ENCODE data around the gene SPRYD3.

SPRYD3 gene

GRCh38 chr12:53073881-53074280 is 5.3 kb downstream of the SPRYD3 start:
- H3K27me3 Mint-ChIP-seq = no peaks in the 10 kb centered on the region
- H3K36me3 Mint-ChIP-seq = peaks cover 52% of the 10 kb centered on the region
- peaks cover 42% of the 10 kb centered on the region for H3K4me1 Mint-ChIP-seq

GRCh38 chr12:53071591-53072551 is 7.3 kb downstream of the SPRYD3 start:
- no peaks in the 10 kb centered on the region for H3K27me3 Mint-ChIP-seq
- H3K27ac Mint-ChIP-seq = no peak overlapping the region
- H3K9me3 Mint-ChIP-seq = no peaks in the 10 kb centered on the region
- H3K36me3 Mint-ChIP-seq = peaks cover 61% of the 10 kb centered on the region
- H3K4me3 Mint-ChIP-seq = no peak overlapping the region
- ATAC-seq = no peak
- H3K4me1 Mint-ChIP-seq = peaks cover 34% of the 10 kb centered on the region

More at GRCh38 chr12:53073881-53074280, 5.3 kb downstream of the SPRYD3 start:
- no peak for ATAC-seq
- Mint-ChIP-seq H3K27ac (peak overlapping the region; percentile 12), H3K4me3 (no peak overlapping the region), H3K9me3 (no peaks in the 10 kb centered on the region)

GRCh38 chr12:53070877-53071492 is 8.2 kb downstream of the SPRYD3 start:
- H3K4me1 Mint-ChIP-seq = peaks cover 35% of the 10 kb centered on the region
- ATAC-seq = no peak
- peaks cover 67% of the 10 kb centered on the region for H3K36me3 Mint-ChIP-seq
- no peak overlapping the region for H3K27ac Mint-ChIP-seq
- H3K4me3 Mint-ChIP-seq = no peak overlapping the region
- no peaks in the 10 kb centered on the region for H3K27me3 Mint-ChIP-seq
- no peaks in the 10 kb centered on the region for H3K9me3 Mint-ChIP-seq

GRCh38 chr12:53069621-53070410 is 9.4 kb downstream of the SPRYD3 start:
- Mint-ChIP-seq H3K27me3 (no peaks in the 10 kb centered on the region), H3K27ac (no peak overlapping the region), H3K4me3 (no peak overlapping the region), H3K4me1 (peaks cover 37% of the 10 kb centered on the region), H3K36me3 (peaks cover 67% of the 10 kb centered on the region), H3K9me3 (no peaks in the 10 kb centered on the region)
- no peak for ATAC-seq

DNA sequence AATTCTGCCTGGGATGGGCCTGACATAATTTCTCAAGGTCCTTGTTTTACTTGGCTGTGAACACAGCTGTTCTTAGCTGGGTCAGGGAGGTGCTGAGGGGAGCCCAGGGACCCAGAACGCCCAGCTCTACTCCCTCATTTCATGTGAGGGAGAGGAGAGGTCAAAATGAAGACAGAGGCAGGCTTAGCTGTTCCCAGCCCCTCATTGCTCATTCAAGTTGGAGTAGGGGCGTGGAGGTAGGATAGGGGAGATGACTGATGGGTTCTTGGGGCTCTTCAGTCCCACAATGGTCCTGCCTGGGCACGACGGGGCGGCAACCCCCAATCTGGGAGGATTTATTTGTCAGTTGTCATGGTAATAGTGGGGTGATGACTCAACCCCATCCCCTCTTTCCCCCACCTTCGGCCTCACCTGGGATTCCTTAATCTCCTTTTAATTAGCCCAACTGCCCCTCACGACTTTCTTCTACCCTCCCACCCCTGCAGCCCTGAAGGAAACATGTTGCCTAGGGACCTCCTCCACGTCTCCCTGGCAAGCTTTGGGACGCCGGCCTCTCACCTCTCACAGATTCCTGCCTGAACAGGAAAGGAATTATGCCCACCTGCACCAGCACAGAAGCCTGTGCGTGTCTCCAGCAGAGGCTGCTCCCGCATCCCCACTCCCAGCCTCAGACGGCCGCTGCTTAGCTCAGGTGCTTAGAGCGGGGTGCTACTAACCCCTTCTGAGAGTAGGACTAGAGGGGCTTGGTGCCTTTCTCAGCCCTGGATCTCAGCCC is 10.2 kb downstream of the SPRYD3 start:
- ATAC-seq = no peak
- no peak overlapping the region for H3K4me3 Mint-ChIP-seq
- no peaks in the 10 kb centered on the region for H3K27me3 Mint-ChIP-seq
- H3K9me3 Mint-ChIP-seq = no peaks in the 10 kb centered on the region
- H3K27ac Mint-ChIP-seq = no peak overlapping the region
- H3K4me1 Mint-ChIP-seq = peaks cover 29% of the 10 kb centered on the region
- H3K36me3 Mint-ChIP-seq = peaks cover 63% of the 10 kb centered on the region

DNA sequence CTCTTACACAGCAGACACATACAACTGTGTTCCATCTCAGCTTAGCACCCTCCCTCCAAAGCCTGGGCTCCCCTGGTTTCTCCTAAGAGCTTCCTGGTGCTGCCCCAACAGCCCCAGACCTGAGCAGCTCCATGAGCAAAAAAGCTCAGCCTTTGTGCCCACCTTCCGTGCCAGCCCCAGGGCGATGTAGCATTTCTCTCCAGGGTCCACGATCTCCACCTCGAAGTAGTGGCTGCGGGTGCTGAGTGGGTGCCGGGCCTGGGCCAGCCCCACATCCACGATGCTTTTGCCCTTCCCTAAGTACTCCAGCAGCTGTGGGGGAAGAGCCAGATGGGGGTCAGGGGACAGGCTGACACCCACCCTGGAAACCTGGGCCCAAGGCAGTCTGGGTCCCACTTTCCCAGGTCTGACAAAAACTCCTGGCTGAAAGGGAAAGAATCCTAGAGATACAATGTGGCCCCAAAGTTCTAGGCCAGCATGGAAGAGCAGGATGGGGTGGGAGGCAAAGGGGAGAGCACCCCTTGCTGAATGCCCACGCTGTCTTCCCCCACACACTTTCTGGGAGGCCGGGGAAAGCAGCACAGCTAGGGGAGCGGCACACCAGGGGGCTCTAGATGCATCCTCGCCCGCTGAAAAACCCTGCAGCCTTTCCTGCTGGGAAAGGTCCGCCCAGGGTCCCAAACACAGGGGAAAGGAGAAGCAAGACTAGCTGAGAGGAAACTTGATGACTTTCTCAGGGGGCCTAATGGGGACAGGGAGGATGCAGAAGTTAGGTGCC is 11.0 kb downstream of the SPRYD3 start:
- Mint-ChIP-seq H3K4me3 (no peak overlapping the region), H3K4me1 (peaks cover 24% of the 10 kb centered on the region), H3K9me3 (no peaks in the 10 kb centered on the region), H3K27me3 (no peaks in the 10 kb centered on the region), H3K36me3 (peaks cover 64% of the 10 kb centered on the region), H3K27ac (no peak overlapping the region)
- ATAC-seq = no peak

DNA sequence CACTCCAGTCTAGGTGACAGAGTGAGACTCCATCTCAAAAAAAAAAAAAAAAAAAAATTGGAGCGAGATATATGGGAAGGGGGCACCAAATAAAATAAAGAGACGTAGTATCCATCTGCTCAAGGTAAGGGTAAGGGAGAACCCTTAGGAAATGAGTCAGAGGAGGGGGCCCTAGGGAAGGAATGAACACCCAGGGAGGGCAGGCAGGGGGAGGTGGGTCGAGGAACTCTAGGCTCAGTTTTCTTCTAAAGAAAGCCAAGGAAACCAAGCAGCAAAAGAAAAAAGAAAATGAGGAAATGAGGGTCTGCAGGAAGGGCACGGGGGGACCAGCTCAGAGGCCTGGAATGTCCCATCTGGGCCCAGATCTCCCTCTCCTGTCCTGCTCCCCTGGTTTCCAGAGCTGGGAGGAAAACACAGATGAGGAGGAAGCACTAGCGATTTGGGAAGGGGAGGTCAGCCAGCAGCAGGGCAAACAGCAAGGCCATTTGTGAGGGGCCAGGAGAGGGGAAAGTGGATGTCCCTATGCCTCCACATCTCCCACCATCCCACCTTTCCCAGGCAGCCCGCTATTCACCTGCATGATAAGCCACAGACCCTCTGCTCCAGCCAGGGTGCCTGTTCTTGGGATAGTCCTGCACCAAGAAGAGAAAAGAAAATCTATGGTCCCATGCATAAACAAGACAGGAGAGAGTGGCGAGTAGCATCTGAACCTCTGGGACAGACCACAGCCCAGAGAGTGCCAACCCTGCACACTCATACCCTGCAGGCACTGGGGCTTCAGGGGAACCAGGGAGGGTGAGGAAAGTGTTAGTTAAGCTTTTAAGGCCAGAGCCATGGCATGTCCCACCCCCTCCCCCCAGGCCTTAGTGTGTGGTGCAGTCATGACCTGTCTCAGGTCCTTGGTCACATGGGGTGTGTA is 11.9 kb downstream of the SPRYD3 start:
- H3K36me3 Mint-ChIP-seq = peaks cover 59% of the 10 kb centered on the region
- peaks cover 17% of the 10 kb centered on the region for H3K4me1 Mint-ChIP-seq
- H3K27ac Mint-ChIP-seq = peak overlapping the region; percentile 40
- no peaks in the 10 kb centered on the region for H3K9me3 Mint-ChIP-seq
- no peaks in the 10 kb centered on the region for H3K27me3 Mint-ChIP-seq
- ATAC-seq = no peak
- H3K4me3 Mint-ChIP-seq = no peak overlapping the region

DNA sequence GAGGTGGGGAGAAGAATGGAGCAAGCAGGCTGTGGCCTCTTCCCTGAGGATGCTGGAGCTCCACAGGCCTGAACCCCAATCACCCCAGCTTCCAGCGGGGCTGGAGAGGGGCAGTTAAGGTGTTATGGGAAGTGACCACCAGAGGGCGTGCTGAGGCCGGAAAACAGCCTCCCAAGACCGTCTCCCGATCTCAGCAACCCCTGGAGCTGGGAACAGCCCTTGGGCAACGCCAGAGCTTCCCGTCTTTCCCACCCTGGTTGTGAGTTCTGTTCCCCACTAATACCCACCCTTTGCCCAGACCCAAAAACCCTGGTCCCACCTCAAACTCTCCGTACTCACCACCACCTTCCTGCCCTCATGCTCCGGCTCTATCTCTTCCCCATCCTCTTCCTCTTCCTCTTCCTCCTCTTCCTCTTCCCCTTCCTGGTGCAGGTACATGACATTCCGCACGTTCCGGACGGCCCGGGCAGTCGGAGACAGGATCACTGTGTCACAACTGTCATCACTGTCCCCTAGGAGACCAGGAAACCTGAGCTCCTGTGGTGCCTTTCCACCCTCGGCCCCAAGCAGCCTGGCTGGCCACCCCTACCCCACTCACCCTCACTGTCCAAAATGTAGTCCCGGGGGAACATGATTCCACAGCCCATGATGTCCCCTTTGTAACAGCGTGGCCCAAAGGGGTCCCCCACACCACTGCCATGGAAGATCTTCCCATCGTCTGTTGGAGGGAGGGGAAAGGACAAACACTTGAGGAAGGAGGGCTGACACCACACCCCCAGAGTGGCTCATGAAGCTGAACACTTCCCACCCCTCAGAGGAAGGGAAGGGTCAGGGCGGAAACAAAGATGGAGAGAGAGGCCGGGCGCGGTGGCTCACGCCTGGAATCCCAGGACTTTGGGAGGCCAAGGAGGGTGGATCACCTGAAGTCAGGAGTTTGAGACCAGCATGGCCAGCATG is 12.9 kb downstream of the SPRYD3 start:
- H3K36me3 Mint-ChIP-seq = peaks cover 49% of the 10 kb centered on the region
- no peak overlapping the region for H3K27ac Mint-ChIP-seq

GRCh38 chr12:53065470-53065869 is 13.7 kb downstream of the SPRYD3 start:
- no peak overlapping the region for H3K27ac Mint-ChIP-seq
- peaks cover 10% of the 10 kb centered on the region for H3K4me1 Mint-ChIP-seq
- H3K36me3 Mint-ChIP-seq = peaks cover 43% of the 10 kb centered on the region
- H3K4me3 Mint-ChIP-seq = no peak overlapping the region
- no peaks in the 10 kb centered on the region for H3K27me3 Mint-ChIP-seq
- no peak for ATAC-seq
- H3K9me3 Mint-ChIP-seq = no peaks in the 10 kb centered on the region

More for the DNA sequence above, 12.9 kb downstream of the SPRYD3 start:
- Mint-ChIP-seq H3K4me3 (no peak overlapping the region), H3K9me3 (no peaks in the 10 kb centered on the region), H3K27me3 (no peaks in the 10 kb centered on the region), H3K4me1 (peaks cover 10% of the 10 kb centered on the region)
- ATAC-seq = no peak

- H3K27ac Mint-ChIP-seq = no peak overlapping the region
- peaks cover 10% of the 10 kb centered on the region for H3K4me1 Mint-ChIP-seq
- H3K27me3 Mint-ChIP-seq = no peaks in the 10 kb centered on the region
- ATAC-seq = no peak
- H3K9me3 Mint-ChIP-seq = no peaks in the 10 kb centered on the region
- H3K36me3 Mint-ChIP-seq = peaks cover 43% of the 10 kb centered on the region
- no peak overlapping the region for H3K4me3 Mint-ChIP-seq
These were observed 14.4 kb downstream of the SPRYD3 start for GRCh38 chr12:53064613-53065436.

- no peak overlapping the region for H3K27ac Mint-ChIP-seq
These were observed 15.2 kb downstream of the SPRYD3 start for GRCh38 chr12:53063708-53064612.

More at GRCh38 chr12:53063708-53064612, 15.2 kb downstream of the SPRYD3 start:
- no peak for ATAC-seq
- Mint-ChIP-seq H3K4me1 (peaks cover 10% of the 10 kb centered on the region), H3K9me3 (no peaks in the 10 kb centered on the region), H3K4me3 (no peak overlapping the region), H3K27me3 (no peaks in the 10 kb centered on the region), H3K36me3 (peaks cover 43% of the 10 kb centered on the region)

Data from stimulated activated memory B cell treated with anti-CD40 and anti-IgM and Interleukin-4, amounts not matched to agents 10 μg/mL and 1 μg/mL and 100 μg/mL, for 72 hours (primary cell).